Prostate gland (tissue), 2 donors: ENCODE data around the gene SFRP2. TPM values are rescaled to one million over a fixed set of nuclear protein-coding genes. Genes with fewer than 3 reads are reported as not detected.

ENCODE experiments used
- DNase-seq: peaks from one replicate; pipeline ENCODE4 v3.0.0-alpha.2; 2019; ENCODE audit warnings: low spot score
- H3K27ac ChIP-seq, 2 donors: fragments of 200-600 bp; sonication (generic); 2 replicates each; pipeline ENCODE4 v1.5.1; 2017 to 2019
- H3K27me3 ChIP-seq: fragments of 200-600 bp; sonication (generic); replicated peaks from 2 replicates; pipeline ENCODE4 v1.5.1; 2019; ENCODE audit not compliant: insufficient read depth
- H3K36me3 ChIP-seq, 2 donors: fragments of 200-600 bp; sonication (generic); 1 replicate in 1 of 2; 2 replicates in 1 of 2; pipeline versions ENCODE4 v1.5.1 to v1.8.1; 2017 to 2019
- H3K4me1 ChIP-seq: fragments of 200-600 bp; sonication (generic); replicated peaks from 2 replicates; pipeline ENCODE4 v1.5.1; 2019
- H3K4me3 ChIP-seq, 2 donors: fragments of 200-600 bp; sonication (generic); 2 replicates each; pipeline ENCODE4 v1.5.1; 2017 to 2019
- H3K9me3 ChIP-seq: fragments of 200-600 bp; sonication (generic); 2 replicates; pipeline ENCODE4 v1.5.1; 2017
- CTCF ChIP-seq, 4 experiments: fragments of 200-600 bp in 2 of 4; fragments of 450-650 bp in 2 of 4; sonication (generic) in 2 of 4; IDR thresholded peaks; 1 replicate in 3 of 4; 2 replicates in 1 of 4; pipeline ENCODE4 v1.5.1; 2016 to 2019; ENCODE audit warnings: antibody characterized with exemption in 4 of 4, mild to moderate bottlenecking in 2 of 4, moderate library complexity in 2 of 4
- POLR2A ChIP-seq: fragments of 450-650 bp; IDR thresholded peaks from one replicate; pipeline ENCODE4 v1.6.1; 2016; ENCODE audit warnings: antibody characterized with exemption, mild to moderate bottlenecking
- POLR2AphosphoS5 ChIP-seq: sonication (generic); formaldehyde crosslinking; IDR thresholded peaks from one replicate; pipeline ENCODE4 v1.6.1; 2017; ENCODE audit warnings: antibody characterized with exemption
- WGBS: methylation state at CpG from one replicate; pipeline ENCODE4 v1.1.5; 2018; 5-methylcytosine and 5-hydroxymethylcytosine counted together
- intact Hi-C: fragments of 100-400 bp; cut with DNase I; formaldehyde crosslinking; loops from one replicate; pipeline ENCODE4 v1.14.2; 2022
- total RNA-seq, 2 donors: library from RNA; depleted of rRNA; stranded (reverse); fragments of >200 nt; gene quantifications; one replicate each; pipeline ENCODE4 v1.1.0, GENCODE V29; 2016

Gene SFRP2
- total RNA-seq, 2 donors from 2014 or later, result 3.7 to 6.1 TPM

GRCh38 chr4:153792618-153793247, 3.9 kb upstream of the SFRP2 start:
- peaks cover 6% of the 10 kb centered on the region for H3K4me1 ChIP-seq
- no peaks in the 10 kb centered on the region for H3K9me3 ChIP-seq
- TF ChIP-seq POLR2A, result no peak
- no peak for TF ChIP-seq POLR2AphosphoS5
- no peak for TF ChIP-seq CTCF (IDR thresholded peaks at IDR 0.05)
- H3K27me3 ChIP-seq, result peaks cover 23% of the 10 kb centered on the region
- 24% methylated on average over 38 of the region's 39 CpGs for WGBS
- no peak overlapping the region for H3K27ac ChIP-seq
- no peaks in the 10 kb centered on the region for H3K36me3 ChIP-seq
- H3K4me3 ChIP-seq, result peak overlapping the region in 1 of 2 donors; percentile 4
- no peak for DNase-seq
- intact Hi-C loops, result loop anchor here (5.0 kb wide), 2 partner anchors 230 to 520 kb away; no protein-coding TSS in a partner anchor

GRCh38 chr4:153791746-153792617, 3.1 kb upstream of the SFRP2 start:
- H3K27me3 ChIP-seq, result peaks cover 26% of the 10 kb centered on the region
- H3K27ac ChIP-seq, result no peak overlapping the region
- TF ChIP-seq POLR2AphosphoS5 (no peak), POLR2A (no peak), CTCF (IDR thresholded peaks at IDR 0.05) (peak in 3 of 4 experiments; percentile 17 to 37 (median 29))
- 4% methylated on average over 37 of the region's 37 CpGs for WGBS
- no peaks in the 10 kb centered on the region for H3K9me3 ChIP-seq
- peaks cover 6% of the 10 kb centered on the region for H3K4me1 ChIP-seq
- intact Hi-C loops, result loop anchor here (5.0 kb wide), 2 partner anchors 230 to 520 kb away; no protein-coding TSS in a partner anchor
- H3K36me3 ChIP-seq, result no peaks in the 10 kb centered on the region
- H3K4me3 ChIP-seq, result peak overlapping the region in 1 of 2 donors; percentile 4
- no peak for DNase-seq

GRCh38 chr4:153790962-153791551, 2.2 kb upstream of the SFRP2 start:
- peaks cover 6% of the 10 kb centered on the region for H3K4me1 ChIP-seq
- H3K27ac ChIP-seq, result no peak overlapping the region
- no peaks in the 10 kb centered on the region for H3K36me3 ChIP-seq
- 4% methylated on average over 37 of the region's 51 CpGs for WGBS
- H3K4me3 ChIP-seq, result peak overlapping the region; percentile 6 to 12
- TF ChIP-seq CTCF (IDR thresholded peaks at IDR 0.05), result peak in 1 of 4 experiments; percentile 23
- TF ChIP-seq POLR2A, result no peak
- no peak for TF ChIP-seq POLR2AphosphoS5
- intact Hi-C loops, result loop anchor here (5.0 kb wide), 2 partner anchors 231 to 521 kb away; no protein-coding TSS in a partner anchor
- H3K9me3 ChIP-seq, result no peaks in the 10 kb centered on the region
- H3K27me3 ChIP-seq, result peaks cover 26% of the 10 kb centered on the region
- DNase-seq, result no peak

- Histone ChIP-seq H3K9me3 (no peaks in the 10 kb centered on the region), H3K36me3 (no peaks in the 10 kb centered on the region), H3K4me3 (peak overlapping the region in 1 of 2 donors; percentile 12), H3K27me3 (peaks cover 26% of the 10 kb centered on the region), H3K27ac (no peak overlapping the region), H3K4me1 (peaks cover 6% of the 10 kb centered on the region)
- DNase-seq, result no peak
- no peak for TF ChIP-seq POLR2A
- no peak for TF ChIP-seq POLR2AphosphoS5
- TF ChIP-seq CTCF (IDR thresholded peaks at IDR 0.05), result no peak
- WGBS, result 76% methylated on average over 10 of the region's 10 CpGs
- intact Hi-C loops, result loop anchor here (5.0 kb wide), 2 partner anchors 232 to 522 kb away; no protein-coding TSS in a partner anchor
Measured at GRCh38 chr4:153790500-153790865, 1.6 kb upstream of the SFRP2 start.
